ENCODE measurements around the gene DNAJB4.
"Not testable (repeated sequence)": the region's sequence is repeated elsewhere in the genome, so short reads cannot be mapped to it uniquely, and the experiment has no call there.

The DNAJB4 gene

GRCh38 chr1:77991638-77992037, 13.1 kb upstream of the DNAJB4 start:
- no peak for DNase-seq

- DNase-seq, result no peak
Observed at GRCh38 chr1:77994117-77994705, 10.5 kb upstream of the DNAJB4 start.

- DNase-seq, result no peak
Observed at GRCh38 chr1:77996734-77997133, 8.0 kb upstream of the DNAJB4 start.

- not testable (repeated sequence) for DNase-seq
Observed at GRCh38 chr1:78000536-78000935, 4.2 kb upstream of the DNAJB4 start.

GRCh38 chr1:78003070-78003746, 1.5 kb upstream of the DNAJB4 start:
- DNase-seq, result no peak

GRCh38 chr1:78003882-78004718, 639 bp upstream of the DNAJB4 start:
- peak; percentile 42 for DNase-seq

- DNase-seq, result no peak
Observed at GRCh38 chr1:78005448-78005722, 646 bp downstream of the DNAJB4 start.

- no peak for DNase-seq
Observed at GRCh38 chr1:78005755-78006154, 1.0 kb downstream of the DNAJB4 start.

- DNase-seq, result no peak
Observed at GRCh38 chr1:78006521-78006920, 1.8 kb downstream of the DNAJB4 start.

GRCh38 chr1:78007677-78008341, 3.1 kb downstream of the DNAJB4 start:
- DNase-seq, result no peak

GRCh38 chr1:78009276-78009675, 4.5 kb downstream of the DNAJB4 start:
- no peak for DNase-seq

- no peak for DNase-seq
Observed at GRCh38 chr1:78009836-78010235, 5.1 kb downstream of the DNAJB4 start.

GRCh38 chr1:78011050-78011449, 6.3 kb downstream of the DNAJB4 start:
- DNase-seq, result no peak

- no peak for DNase-seq
Observed at GRCh38 chr1:78015148-78015547, 10.4 kb downstream of the DNAJB4 start.

GRCh38 chr1:78019024-78019423, 14.3 kb downstream of the DNAJB4 start:
- DNase-seq, result no peak

GRCh38 chr1:78021134-78021533, 16.4 kb downstream of the DNAJB4 start:
- DNase-seq, result not testable (repeated sequence)

- DNase-seq, result no peak
Observed at GRCh38 chr1:78029793-78030192, 25.1 kb downstream of the DNAJB4 start.

- DNase-seq, result no peak
Observed at GRCh38 chr1:78032996-78033796, 28.5 kb downstream of the DNAJB4 start.

- no peak for DNase-seq
Observed at GRCh38 chr1:78033797-78034172, 29.0 kb downstream of the DNAJB4 start.

- no peak for DNase-seq
Observed at GRCh38 chr1:78035121-78035520, 30.4 kb downstream of the DNAJB4 start.

- no peak for DNase-seq
Observed at GRCh38 chr1:78036450-78036849, 31.7 kb downstream of the DNAJB4 start.

GRCh38 chr1:78038071-78038470, 33.3 kb downstream of the DNAJB4 start:
- DNase-seq, result no peak

- no peak for DNase-seq
Observed at GRCh38 chr1:78038491-78038939, 33.8 kb downstream of the DNAJB4 start.
